ENCODE results near the gene HIBADH.

HIBADH gene

DNA sequence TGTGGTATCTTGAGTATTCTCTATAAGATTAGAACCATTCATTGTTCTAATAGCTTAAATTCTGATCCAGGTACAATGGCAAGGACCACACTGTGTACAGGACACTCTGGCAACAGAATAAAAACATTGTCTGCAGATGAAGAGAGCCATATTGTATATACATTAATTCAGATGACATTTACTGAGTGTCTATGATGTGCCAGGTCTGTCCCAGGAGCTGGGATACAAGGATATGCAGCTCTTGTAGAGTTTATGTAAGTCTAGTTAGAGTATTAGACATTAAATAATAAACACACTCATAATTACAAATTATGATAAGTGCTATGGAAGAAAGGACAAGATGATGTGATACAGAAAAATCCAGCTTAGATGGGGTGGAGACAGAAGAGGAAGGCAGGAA lies 184.1 kb downstream of the HIBADH start:
- no peak for DNase-seq

DNA sequence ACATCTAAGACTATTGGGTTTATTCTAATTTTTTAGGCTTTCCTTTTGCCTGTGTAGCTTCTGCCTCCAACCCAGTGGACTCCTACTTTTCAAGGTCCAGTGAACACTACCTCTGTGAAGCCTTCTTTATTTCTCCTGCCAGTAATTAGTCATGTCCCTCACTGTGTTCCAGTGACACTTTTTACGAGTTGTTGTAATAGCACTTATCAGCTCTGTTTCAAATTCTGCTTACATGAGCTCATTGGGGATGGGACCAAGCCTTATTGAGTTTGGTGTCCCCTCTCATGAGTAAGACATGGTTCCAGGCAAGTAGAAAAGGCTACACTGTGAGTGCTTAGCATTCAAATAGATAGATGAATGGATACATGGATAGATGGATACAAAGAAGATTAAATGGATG lies 184.6 kb downstream of the HIBADH start:
- DNase-seq, result no peak

DNA sequence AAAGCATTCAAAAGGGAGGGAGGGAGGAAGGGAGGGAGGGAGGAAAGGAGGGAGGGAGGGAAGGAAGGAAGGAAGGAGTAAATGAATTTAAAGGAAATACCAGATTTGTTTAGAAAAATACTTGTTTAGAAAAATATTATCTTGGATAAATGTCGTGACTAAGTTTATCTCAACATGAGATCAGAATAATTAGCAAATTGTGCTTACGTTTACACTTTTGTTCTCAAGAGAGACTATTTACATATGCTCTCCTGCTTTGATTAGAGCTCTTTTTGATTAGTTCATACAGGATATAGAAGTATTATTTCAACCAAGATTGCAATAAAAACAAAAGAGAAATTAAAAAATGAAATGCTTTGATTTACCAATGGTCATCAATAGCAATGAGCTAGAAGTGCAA lies 186.2 kb downstream of the HIBADH start:
- DNase-seq, result no peak
